Kidney tubule cell (primary cell): ENCODE measurements around the gene TMEM258.

Source experiments
- DNase-seq: peaks from one replicate; pipeline ENCODE4 v3.0.0-alpha.2; 2018; ENCODE audit warnings: low spot score

Gene TMEM258

GRCh38 chr11:61760946-61761345 lies 31.5 kb downstream of the TMEM258 start:
- no peak for DNase-seq

DNA sequence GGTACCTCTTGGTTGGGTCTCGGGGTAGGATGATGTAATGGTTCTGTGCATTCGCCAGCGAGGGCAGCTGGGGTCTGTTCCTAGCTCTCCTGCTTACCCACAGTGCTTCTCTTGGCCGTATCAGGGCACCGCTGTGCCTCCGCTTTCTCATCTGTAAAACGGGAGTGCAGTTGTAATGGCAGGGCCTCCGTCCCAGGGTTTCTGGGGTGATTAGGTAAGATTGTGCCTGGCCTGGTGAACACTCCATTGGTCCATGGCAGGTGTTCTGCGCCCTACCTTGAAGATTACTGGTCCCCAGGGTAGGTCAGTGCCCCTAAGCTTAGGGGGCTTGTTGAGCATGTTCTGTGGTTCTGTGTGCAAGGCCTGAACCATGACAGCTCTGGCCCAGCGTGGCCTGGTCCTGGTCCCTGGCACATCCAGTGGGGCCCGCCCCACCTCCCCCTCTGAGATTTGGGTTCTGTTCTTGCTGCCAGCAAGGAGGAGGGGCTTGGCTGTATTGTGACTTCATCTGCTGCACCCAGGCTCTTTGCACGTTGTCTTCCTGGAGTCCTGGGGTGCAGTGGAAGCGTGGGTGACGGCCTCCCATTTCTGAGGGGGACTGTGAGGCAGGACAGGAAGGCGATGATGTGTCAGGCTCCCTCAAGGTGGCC lies 35.1 kb downstream of the TMEM258 start:
- no peak for DNase-seq

DNA sequence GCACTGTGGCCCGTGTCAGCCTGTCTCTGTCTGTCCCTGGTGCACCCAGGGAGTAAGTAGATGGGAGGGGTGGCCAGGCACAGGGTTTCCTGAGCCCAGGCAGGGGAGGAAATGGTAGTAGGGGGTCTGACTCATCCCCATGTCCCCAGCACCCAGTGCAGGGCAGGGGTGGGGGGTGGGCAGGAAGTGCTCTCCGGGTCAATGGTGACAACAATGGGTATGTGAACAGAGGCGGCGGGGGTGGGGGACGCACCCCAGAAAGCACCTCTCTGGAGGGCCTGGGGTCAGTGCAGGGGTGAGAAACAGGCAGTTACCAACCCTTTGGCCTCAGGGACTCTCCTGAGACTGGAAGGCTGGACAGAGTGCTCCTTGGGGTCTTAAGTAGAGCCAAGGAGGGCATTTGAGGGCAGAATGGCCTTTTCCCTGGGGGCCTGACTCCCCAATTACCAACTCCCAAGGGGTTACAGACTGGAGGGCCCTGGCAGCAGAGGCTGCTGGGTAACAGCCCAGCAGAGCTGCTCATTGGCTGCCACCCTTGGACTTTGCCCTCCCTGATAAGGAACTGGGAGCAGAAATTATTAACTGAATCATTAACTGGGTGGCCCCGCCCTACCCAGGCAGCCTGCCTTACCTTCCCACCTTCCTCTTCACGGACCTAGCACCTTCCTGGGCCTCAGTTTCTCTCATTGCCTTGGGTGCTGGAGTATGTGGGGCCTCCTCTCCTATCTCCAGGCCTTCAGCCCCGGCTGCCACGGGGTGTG lies 35.8 kb downstream of the TMEM258 start:
- DNase-seq, result peak; percentile 93

- DNase-seq, result no peak
Observed at GRCh38 chr11:61756147-61756451, 36.3 kb downstream of the TMEM258 start.

- no peak for DNase-seq
Observed at GRCh38 chr11:61754534-61755482, 37.6 kb downstream of the TMEM258 start.

DNA sequence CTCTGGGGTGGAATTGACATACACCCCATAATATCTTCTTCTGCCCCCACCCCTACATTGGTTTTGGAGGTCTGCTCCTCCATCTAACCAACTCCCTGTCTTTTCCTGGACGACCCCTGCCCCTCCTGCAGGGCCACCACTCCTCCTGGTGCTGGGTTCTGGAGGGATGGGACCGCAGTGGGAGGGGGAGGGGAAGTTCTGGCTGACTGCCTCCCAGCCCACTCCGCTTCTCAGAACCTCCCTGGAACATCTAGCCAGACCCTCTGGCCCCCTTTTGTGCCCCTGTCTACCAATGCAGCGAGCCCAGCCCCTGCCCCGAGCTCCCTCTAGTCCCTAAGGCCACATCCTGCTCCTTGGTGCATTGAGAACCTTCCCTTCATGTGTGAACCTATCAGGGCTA lies 38.7 kb downstream of the TMEM258 start:
- DNase-seq, result no peak

DNA sequence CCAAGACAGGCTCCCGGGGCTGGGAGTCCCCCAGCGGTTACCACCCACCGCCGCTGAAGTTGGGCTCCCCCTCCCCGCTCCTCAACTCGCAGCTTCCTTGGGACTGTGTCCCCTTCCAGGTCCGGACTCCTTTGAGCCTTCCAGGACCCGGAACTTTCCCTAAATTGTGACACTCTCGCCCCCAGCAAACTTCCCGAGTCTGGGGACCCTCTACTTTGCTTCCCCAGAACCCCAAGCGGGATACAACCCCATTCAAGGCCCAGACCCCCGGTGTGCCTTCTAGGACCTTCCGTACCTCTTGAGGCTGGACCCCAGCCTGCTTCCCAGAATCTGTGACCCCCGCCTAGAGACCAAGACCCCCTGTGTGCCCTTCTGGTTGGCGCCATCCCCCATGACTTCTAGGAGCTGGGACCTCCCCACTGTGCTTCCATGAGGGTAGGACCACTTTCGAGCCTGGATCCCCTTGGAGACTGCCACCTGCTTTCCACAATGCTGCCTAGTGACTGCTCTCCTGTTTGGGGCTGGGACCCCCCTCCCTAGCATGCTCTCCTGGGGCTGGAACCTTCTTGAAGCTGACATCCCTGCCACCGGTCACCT lies 39.4 kb downstream of the TMEM258 start:
- DNase-seq, result no peak

- DNase-seq, result peak; percentile 69
Observed at GRCh38 chr11:61752117-61752924, 40.1 kb downstream of the TMEM258 start, which contains the start of gene MYRF. Gene MYRF, plus strand, starts transcription at chr11:61752636. Its CDS starts 109 bp downstream, at chr11:61752745.

- DNase-seq, result no peak
Observed at GRCh38 chr11:61751384-61751783, 41.0 kb downstream of the TMEM258 start.

DNA sequence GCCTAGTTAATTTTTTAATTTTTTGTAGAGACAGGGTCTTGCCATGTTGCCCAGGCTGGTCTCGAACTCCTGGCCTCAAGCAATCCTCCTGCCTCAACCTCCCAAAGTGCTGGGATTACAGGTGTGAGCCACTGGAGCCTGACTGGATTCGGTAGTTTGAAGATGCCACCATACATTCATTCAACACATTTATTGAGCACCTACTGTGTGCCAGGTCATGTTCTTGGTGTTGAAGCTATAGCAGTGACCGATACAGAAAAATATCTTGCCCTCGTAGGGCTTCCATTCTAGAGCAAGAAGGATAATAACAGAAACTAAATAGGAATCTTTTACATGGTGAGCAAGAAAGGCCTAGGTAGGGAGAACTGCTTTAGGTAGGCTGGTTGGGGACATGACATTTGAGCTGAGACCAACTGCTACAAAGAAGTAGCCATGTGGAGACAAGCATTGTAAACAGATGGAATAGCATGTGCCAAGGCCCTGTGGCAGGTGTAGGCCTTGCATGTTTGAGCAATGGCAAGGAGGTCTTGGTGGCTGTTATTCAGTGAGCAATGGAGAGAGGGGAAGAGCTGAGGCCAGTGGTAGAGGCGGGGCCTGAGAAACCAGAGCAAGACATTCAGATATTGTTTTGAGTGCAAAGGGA lies 41.6 kb downstream of the TMEM258 start:
- no peak for DNase-seq

- DNase-seq, result no peak
Observed at GRCh38 chr11:61749591-61750217, 42.7 kb downstream of the TMEM258 start.

GRCh38 chr11:61747967-61748285 lies 44.5 kb downstream of the TMEM258 start:
- no peak for DNase-seq

- DNase-seq, result peak; percentile 71
Observed at GRCh38 chr11:61747192-61747966, 45.0 kb downstream of the TMEM258 start.

DNA sequence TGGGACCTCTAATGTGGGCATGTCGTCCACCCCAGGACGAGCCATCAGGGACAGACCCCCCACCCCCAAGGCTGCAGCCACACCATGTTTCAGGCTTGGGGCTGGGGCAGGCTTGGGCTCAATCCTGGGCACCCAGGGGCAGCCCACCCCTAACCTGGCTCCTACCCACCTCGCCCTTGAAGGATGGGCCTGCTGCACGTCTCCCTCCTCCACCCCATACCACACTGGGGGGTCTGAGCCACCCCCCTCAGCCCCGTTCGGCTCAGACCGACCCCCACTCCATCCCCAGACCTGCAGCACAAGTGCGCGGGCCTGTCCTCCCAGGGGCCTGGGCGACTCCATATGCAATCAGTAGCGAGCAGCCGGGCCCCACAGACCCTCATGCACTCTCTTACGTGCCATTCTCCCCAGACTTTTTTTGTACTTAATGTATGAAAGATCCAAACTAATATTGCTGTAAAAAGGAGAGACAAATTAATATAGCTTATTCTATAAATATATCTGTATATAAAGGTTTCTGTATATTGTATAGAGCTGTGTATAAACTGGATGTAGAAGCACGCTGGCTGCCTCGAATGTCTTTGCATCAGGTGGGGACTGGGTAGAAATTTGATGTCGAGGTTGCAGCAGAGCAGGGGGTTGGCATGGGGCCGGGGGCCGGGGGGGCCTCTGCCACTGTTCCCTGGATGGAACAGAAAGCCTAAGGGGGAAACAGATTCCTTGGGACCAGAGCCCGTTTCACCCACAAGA lies 45.8 kb downstream of the TMEM258 start:
- DNase-seq, result no peak

- no peak for DNase-seq
Observed at GRCh38 chr11:61745781-61746441, 46.5 kb downstream of the TMEM258 start.

GRCh38 chr11:61744609-61745156 lies 47.7 kb downstream of the TMEM258 start:
- DNase-seq, result no peak

- DNase-seq, result no peak
Observed at GRCh38 chr11:61744181-61744580, 48.2 kb downstream of the TMEM258 start.

GRCh38 chr11:61743486-61744095 lies 48.8 kb downstream of the TMEM258 start:
- DNase-seq, result no peak
